Osteoblast (primary cell): ENCODE measurements around the gene DPH6. TPM values are rescaled to one million over a fixed set of nuclear protein-coding genes. Genes with fewer than 3 reads are reported as not detected.
"Not testable (repeated sequence)": the region's sequence is repeated elsewhere in the genome, so short reads cannot be mapped to it uniquely, and the experiment has no call there.

Experiments used
- DNase-seq: peaks from one replicate; pipeline ENCODE4 v3.0.0; 2011; ENCODE audit warnings: low spot score, mixed read lengths; ENCODE audit not compliant: insufficient read length; ENCODE audit errors: missing footprints
- H2AFZ ChIP-seq: 2 replicates; pipeline ENCODE4 v1.6.0; 2011; ENCODE audit warnings: mild to moderate bottlenecking, low read length
- H3K27ac ChIP-seq: 2 replicates; pipeline ENCODE4 v1.5.1; 2011; ENCODE audit warnings: mild to moderate bottlenecking, low read depth, low read length, moderate library complexity
- H3K27me3 ChIP-seq: 2 replicates; pipeline ENCODE4 v1.6.0; 2012; ENCODE audit warnings: mild to moderate bottlenecking, control low read depth, inconsistent platforms, low read length, moderate library complexity; ENCODE audit not compliant: insufficient read depth
- H3K36me3 ChIP-seq: 2 replicates; pipeline ENCODE4 v1.5.1; 2011; ENCODE audit warnings: mild to moderate bottlenecking, low read length, control low read depth, moderate library complexity; ENCODE audit not compliant: insufficient read depth
- H3K4me1 ChIP-seq: 2 replicates; pipeline ENCODE4 v1.5.1; 2011; ENCODE audit warnings: mild to moderate bottlenecking, low read length, control low read depth, moderate library complexity; ENCODE audit not compliant: insufficient read depth
- H3K4me2 ChIP-seq: 2 replicates; pipeline ENCODE4 v1.6.0; 2011; ENCODE audit warnings: mild to moderate bottlenecking, low read length; ENCODE audit not compliant: insufficient read depth
- H3K4me3 ChIP-seq: fragments of 200-600 bp; sonication (generic); 3 replicates; pipeline ENCODE4 v1.5.1; 2012; ENCODE audit warnings: mild to moderate bottlenecking, low read length, inconsistent platforms; ENCODE audit not compliant: insufficient read depth
- H3K79me2 ChIP-seq: 2 replicates; pipeline ENCODE4 v1.6.0; 2012; ENCODE audit warnings: mild to moderate bottlenecking, low read length, control low read depth, inconsistent platforms; ENCODE audit not compliant: insufficient read depth
- H3K9me3 ChIP-seq: 2 replicates; pipeline ENCODE4 v1.5.1; 2011; ENCODE audit warnings: low read depth, low read length, control low read depth
- H4K20me1 ChIP-seq: 2 replicates; pipeline ENCODE4 v1.6.0; 2012; ENCODE audit warnings: mild to moderate bottlenecking, low read length, control low read depth; ENCODE audit not compliant: insufficient read depth
- total RNA-seq: library from RNA; depleted of rRNA; stranded (reverse); fragments of >200 nt; gene quantifications from 2 replicates; pipeline ENCODE4 v1.2.3, GENCODE V29; 2012
- TF ChIP-seq, protein P1 (sequence below): IDR thresholded peaks from 2 replicates; pipeline ENCODE4 v1.5.1; 2011; ENCODE audit warnings: mild to moderate bottlenecking, low read depth, low read length, moderate library complexity; ENCODE audit errors: extremely low read depth

The DPH6 gene
- total RNA-seq, 1 donor, result 20.6 TPM

- no peaks in the 10 kb centered on the region for H3K4me1 ChIP-seq
- no peaks in the 10 kb centered on the region for H3K9me3 ChIP-seq
- no peaks in the 10 kb centered on the region for H4K20me1 ChIP-seq
- no peak overlapping the region for H2AFZ ChIP-seq
- H3K79me2 ChIP-seq, result no peaks in the 10 kb centered on the region
- H3K4me2 ChIP-seq, result no peak overlapping the region
- no peak overlapping the region for H3K27ac ChIP-seq
- no peaks in the 10 kb centered on the region for H3K27me3 ChIP-seq
- TF ChIP-seq, protein P1, sequence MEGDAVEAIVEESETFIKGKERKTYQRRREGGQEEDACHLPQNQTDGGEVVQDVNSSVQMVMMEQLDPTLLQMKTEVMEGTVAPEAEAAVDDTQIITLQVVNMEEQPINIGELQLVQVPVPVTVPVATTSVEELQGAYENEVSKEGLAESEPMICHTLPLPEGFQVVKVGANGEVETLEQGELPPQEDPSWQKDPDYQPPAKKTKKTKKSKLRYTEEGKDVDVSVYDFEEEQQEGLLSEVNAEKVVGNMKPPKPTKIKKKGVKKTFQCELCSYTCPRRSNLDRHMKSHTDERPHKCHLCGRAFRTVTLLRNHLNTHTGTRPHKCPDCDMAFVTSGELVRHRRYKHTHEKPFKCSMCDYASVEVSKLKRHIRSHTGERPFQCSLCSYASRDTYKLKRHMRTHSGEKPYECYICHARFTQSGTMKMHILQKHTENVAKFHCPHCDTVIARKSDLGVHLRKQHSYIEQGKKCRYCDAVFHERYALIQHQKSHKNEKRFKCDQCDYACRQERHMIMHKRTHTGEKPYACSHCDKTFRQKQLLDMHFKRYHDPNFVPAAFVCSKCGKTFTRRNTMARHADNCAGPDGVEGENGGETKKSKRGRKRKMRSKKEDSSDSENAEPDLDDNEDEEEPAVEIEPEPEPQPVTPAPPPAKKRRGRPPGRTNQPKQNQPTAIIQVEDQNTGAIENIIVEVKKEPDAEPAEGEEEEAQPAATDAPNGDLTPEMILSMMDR, result no peak
- DNase-seq, result no peak
- no peak overlapping the region for H3K4me3 ChIP-seq
- no peaks in the 10 kb centered on the region for H3K36me3 ChIP-seq
Measured at GRCh38 chr15:35330916-35331315, 215.0 kb downstream of the DPH6 start.

GRCh38 chr15:35330048-35330695, 215.8 kb downstream of the DPH6 start:
- no peak for DNase-seq
- H3K36me3 ChIP-seq, result no peaks in the 10 kb centered on the region
- no peaks in the 10 kb centered on the region for H3K27me3 ChIP-seq
- H3K4me1 ChIP-seq, result no peaks in the 10 kb centered on the region
- H2AFZ ChIP-seq, result no peak overlapping the region
- no peak overlapping the region for H3K27ac ChIP-seq
- no peaks in the 10 kb centered on the region for H3K79me2 ChIP-seq
- H4K20me1 ChIP-seq, result no peaks in the 10 kb centered on the region
- H3K4me3 ChIP-seq, result no peak overlapping the region
- TF ChIP-seq, protein P1, result no peak
- no peak overlapping the region for H3K4me2 ChIP-seq
- no peaks in the 10 kb centered on the region for H3K9me3 ChIP-seq

- TF ChIP-seq, protein P1, result no peak
- Histone ChIP-seq H4K20me1 (no peaks in the 10 kb centered on the region), H3K4me2 (no peak overlapping the region), H3K27ac (no peak overlapping the region), H3K4me3 (no peak overlapping the region), H2AFZ (no peak overlapping the region), H3K27me3 (no peaks in the 10 kb centered on the region), H3K9me3 (no peaks in the 10 kb centered on the region), H3K79me2 (no peaks in the 10 kb centered on the region), H3K4me1 (no peaks in the 10 kb centered on the region), H3K36me3 (no peaks in the 10 kb centered on the region)
- no peak for DNase-seq
Measured at GRCh38 chr15:35329521-35329961, 216.4 kb downstream of the DPH6 start.

DNA sequence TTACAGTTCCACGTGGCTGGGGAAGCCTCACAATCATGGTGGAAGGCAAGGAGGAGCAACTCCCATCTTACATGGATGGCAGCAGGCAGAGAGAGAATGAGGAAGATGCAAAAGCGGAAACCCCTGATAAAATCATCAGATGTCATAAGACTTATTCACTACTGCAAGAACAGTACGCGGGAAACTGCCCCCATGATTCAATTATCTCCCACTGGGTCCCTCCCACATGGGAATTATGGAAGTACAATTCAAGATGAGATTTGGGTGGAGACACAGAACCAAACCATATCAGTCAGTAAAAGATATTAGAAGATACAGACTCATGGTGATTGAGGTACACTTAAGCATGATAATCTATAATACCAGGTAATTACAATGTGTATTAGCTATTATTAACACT, 217.1 kb downstream of the DPH6 start:
- not testable (repeated sequence) for H3K79me2 ChIP-seq, H3K9me3 ChIP-seq, H3K4me1 ChIP-seq, DNase-seq, H3K27me3 ChIP-seq, H3K27ac ChIP-seq, H3K36me3 ChIP-seq, H3K4me3 ChIP-seq, H4K20me1 ChIP-seq, H3K4me2 ChIP-seq, H2AFZ ChIP-seq
